Limb (tissue), 2 donors: ENCODE results near the gene GTF3C5.
A peak's percentile ranks its signal among the peaks of the same experiment; 100 is the strongest.
"Not testable (repeated sequence)": the region's sequence is repeated elsewhere in the genome, so short reads cannot be mapped to it uniquely, and the experiment has no call there.

Experiments used
- DNase-seq, 2 donors: peaks; one replicate each; pipeline ENCODE4 v3.0.0-alpha.2; 2016; ENCODE audit errors: extremely low spot score in 2 of 2

Gene GTF3C5

GRCh38 chr9:133067813-133068212 lies 37.0 kb downstream of the GTF3C5 start:
- DNase-seq = no peak

- not testable (repeated sequence) for DNase-seq
Measured at GRCh38 chr9:133068431-133068830, 37.6 kb downstream of the GTF3C5 start.

DNA sequence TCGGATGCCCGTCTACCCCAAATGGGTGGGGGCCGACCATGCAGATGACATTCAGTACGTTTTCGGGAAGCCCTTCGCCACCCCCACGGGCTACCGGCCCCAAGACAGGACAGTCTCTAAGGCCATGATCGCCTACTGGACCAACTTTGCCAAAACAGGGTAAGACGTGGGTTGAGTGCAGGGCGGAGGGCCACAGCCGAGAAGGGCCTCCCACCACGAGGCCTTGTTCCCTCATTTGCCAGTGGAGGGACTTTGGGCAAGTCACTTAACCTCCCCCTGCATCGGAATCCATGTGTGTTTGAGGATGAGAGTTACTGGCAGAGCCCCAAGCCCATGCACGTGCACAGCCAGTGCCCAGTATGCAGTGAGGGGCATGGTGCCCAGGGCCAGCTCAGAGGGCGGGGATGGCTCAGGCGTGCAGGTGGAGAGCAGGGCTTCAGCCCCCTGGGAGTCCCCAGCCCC lies 39.7 kb downstream of the GTF3C5 start:
- DNase-seq = not testable (repeated sequence)

- DNase-seq = not testable (repeated sequence)
Measured at GRCh38 chr9:133070985-133071384, 40.2 kb downstream of the GTF3C5 start.

- DNase-seq = no peak
Measured at GRCh38 chr9:133071484-133072150, 40.8 kb downstream of the GTF3C5 start.

DNA sequence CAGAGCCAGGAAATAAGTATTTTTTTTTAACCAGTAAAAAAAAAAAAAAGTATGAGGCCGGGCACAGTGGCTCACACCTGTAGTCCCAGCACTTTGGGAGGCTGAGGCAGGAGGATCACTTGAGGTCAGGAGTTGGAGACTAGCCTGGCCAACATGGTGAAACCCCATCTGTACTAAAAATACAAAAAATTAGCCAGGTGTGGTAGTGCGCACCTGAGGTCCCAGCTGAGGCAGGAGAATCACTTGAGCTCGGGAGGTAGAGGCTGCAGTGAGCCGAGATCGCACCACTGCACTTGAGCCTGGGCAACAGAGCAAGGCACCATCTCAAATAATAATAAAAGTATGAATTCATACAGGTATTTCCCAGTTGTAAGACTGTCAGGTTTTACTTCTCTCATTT lies 41.4 kb downstream of the GTF3C5 start:
- not testable (repeated sequence) for DNase-seq

DNA sequence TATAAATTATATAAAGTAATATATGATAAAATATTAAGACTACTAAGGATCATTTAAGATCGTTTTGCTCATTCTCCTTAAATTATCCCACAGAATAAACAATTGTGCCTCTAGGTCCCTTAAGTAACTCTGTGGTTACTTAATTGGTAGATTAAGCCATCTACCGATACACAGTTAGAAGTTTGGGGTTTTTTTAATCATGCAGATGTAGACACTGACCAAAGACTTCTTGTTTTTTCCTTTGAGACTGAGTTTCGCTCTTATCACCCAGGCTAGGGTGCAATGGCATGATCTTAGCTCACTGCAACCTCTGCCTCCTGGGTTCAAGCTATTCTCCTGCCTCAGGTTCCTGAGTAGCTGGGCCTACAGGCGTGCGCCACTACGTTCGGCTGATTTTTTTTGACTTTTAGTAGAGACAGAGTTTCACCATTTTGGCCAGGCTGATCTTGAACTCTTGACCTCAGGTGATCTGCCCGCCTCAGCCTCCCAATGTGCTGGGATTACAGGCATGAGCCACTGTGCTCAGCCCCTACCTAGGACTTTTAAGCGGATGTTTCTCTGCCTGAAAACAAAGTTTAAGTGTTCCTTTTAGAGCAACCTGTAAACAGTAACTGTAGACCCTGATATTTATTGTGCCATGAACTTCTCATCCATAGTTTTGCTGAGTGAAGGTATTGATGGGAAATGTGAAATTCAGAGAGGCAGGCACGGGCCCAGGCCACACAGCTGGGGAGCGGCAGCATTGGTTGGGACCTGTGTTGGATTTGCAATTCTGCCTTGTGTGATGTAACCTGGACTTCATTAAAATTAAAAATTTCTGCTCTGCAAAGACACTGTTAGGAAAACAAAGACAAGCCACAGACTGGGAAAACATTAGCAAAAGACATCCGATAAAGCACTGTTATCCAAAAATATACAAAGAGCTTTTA lies 42.6 kb downstream of the GTF3C5 start:
- peak in 1 of 2 donors; percentile 10 for DNase-seq

DNA sequence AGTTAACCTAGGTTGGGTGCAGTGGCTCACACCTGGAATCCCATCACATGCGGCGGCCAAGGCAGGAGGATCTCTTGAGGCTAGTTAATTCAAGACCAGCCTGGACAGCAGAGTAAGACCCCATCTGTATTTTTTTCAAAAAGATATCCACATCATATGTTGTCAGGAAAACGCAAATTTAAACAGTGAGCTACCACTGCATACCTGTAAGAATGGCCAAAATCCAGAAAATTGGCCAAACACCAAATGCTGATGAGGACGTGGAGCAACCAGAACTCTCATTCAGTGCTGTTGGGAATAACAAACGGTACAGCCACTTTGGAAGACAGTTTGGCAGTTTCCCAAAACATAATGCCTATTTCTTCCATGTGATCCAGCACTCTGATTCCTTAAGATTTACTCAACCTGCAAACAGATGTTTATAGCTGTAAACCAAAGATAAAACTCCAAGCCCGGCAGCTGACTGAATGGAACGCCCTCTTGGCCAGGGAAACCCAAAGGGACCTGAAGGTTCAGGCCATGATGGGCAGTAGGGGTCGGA lies 43.4 kb downstream of the GTF3C5 start:
- DNase-seq = peak in 1 of 2 donors; percentile 8

DNA sequence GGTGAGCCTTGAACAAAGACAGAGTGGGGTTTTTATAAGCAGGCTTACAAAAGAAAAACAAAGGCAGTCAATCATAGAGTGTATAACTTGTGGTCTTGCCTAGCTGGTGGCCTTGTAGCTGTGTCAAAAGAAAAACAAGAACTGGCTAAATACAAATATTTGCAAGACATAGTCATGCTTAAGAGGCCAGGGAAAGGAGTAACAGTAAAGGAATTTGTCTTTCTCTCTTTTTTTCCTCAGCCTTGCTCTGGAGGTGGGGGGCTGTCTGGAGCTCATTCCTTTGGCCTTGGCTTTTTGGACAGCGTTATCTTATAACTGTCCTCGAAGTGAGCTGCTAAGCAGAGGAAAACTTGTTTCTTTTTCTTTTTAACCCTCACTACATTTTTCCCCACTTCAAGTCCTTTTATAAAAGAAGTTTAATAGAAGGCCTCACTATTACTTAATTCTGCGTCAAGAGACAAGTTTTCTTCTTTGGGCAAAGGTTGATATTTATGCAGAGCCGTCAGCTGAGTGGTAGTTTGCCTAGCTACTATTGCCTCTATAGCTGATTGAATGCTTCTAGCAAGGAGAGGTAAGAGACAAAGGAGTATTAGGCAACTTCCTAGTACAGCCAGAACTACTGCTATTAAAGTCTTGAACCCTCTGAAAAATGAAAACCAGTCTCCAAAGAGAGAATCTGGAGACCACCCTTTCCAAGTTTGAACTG lies 45.3 kb downstream of the GTF3C5 start:
- peak in 1 of 2 donors; percentile 14 for DNase-seq

- DNase-seq = peak in 1 of 2 donors; percentile 0
Measured at GRCh38 chr9:133076691-133077090, 45.9 kb downstream of the GTF3C5 start.

- peak in 1 of 2 donors; percentile 7 for DNase-seq
Measured at GRCh38 chr9:133078486-133078885, 47.7 kb downstream of the GTF3C5 start.

DNA sequence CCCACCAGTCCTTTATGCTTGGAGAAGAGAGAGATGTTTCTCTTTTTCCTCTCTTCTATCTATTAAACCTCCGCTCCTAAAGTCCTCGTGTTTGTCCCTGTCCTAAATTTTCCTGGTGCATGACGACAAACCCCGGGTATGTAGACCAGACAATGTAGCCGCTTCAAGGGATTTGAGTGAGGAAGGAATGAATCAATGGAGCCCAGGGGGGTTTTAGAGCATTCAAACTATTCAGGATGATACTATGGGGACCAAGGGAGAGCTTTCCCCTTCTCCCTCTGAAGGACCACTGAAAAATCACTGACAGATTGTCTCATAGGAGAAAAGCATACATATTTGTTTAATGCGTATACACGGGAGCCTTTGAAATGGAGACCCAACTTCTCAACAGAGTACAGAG lies 49.4 kb downstream of the GTF3C5 start:
- no peak for DNase-seq

GRCh38 chr9:133080786-133081779 lies 50.3 kb downstream of the GTF3C5 start:
- DNase-seq = peak in 1 of 2 donors; percentile 13

DNA sequence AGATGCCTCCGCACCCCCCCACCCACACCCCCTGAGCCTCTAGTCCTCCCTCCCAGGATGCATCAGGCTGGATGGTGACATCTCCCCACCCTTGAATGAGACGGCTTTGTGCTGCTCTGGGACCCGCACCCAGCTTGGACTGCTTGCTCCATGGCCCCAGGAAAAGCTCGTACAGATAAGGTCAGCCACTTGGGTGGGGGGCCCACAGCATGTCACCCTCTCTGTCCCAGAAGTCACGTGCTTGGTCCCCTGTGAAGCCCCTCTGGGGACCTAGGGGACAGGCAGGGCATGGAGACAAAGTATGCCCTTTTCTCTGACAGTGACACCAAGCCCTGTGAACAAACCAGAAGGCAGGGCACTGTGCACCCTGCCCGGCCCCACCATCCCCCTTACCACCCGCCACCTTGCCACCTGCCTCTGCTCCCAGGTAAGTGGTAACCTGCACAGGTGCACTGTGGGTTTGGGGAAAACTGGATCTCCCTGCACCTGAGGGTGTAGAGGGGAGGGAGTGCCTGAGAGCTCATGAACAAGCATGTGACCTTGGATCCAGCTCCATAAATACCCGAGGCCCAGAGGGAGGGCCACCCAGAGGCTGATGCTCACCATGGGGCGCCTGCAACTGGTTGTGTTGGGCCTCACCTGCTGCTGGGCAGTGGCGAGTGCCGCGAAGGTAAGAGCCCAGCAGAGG lies 51.3 kb downstream of the GTF3C5 start:
- peak in 1 of 2 donors; percentile 21 for DNase-seq

GRCh38 chr9:133083688-133084087 lies 52.9 kb downstream of the GTF3C5 start:
- DNase-seq = peak in 1 of 2 donors; percentile 15

GRCh38 chr9:133086212-133086860 lies 55.5 kb downstream of the GTF3C5 start:
- peak in 1 of 2 donors; percentile 4 for DNase-seq

GRCh38 chr9:133086894-133087293 lies 56.1 kb downstream of the GTF3C5 start:
- peak in 1 of 2 donors; percentile 14 for DNase-seq

GRCh38 chr9:133087429-133088145 lies 56.8 kb downstream of the GTF3C5 start:
- DNase-seq = peak in 1 of 2 donors; percentile 20
